Coronary artery (tissue), 2 donors: ENCODE data around the gene CCDC158.

Experiments used
- DNase-seq: peaks from one replicate; pipeline ENCODE4 v3.0.0-alpha.2; 2017; ENCODE audit warnings: low spot score
- H3K27ac ChIP-seq, 2 donors: fragments of 200-600 bp; sonication (generic); one replicate each; pipeline ENCODE4 v1.5.1; 2016 to 2019
- H3K4me3 ChIP-seq: fragments of 200-600 bp; sonication (generic); 2 replicates; pipeline ENCODE4 v1.5.1; 2016; ENCODE audit warnings: mild to moderate bottlenecking, moderate library complexity
- TF ChIP-seq, protein P1 (sequence below): fragments of 200-600 bp; sonication (generic); IDR thresholded peaks from one replicate; pipeline ENCODE4 v1.5.1; 2019; ENCODE audit warnings: antibody characterized with exemption

CCDC158 gene

DNA sequence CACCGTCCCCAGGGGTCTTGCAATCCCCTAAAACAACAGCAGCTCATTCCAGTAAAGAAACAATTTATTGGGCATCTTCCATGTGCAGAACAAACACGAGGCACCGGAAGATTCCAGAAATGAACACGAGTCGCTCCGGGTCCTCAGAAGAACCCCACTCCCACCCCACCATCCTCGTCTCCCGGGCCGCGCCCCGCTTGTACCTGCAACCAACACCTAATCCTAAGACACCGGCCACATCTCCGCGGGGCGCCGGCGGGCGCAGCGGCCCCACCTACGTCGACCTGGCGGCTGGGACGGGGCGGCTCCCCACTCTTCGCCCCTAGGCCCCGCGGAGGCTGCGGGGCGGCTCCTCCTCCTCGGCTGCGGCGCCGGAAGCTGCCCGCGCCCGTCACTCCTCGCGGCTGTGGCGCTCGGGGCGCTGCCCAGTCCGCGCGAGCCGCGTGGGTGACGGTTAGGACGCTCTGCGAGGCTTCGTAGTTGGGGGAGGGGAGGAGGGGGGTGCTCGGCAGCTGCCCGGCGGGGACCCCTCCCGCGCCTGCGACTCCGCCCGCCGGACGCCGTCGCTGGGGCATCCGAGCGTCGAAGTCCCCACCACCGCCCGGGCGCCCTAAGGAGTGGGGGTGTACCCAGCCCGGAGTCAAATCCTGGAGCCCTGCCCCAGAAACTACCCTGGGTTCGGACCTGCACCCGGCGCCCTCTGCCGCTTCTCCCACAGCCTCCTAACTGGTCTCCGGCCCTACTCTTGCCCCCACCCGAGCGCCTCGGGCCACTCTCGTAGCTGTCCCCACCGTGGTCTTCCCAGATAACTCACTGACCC lies at the start of gene CCDC158:
TSS of gene CCDC158 (minus strand) at position 380 of the 820 bp plus-strand sequence. CDS start 17,934 bp downstream, outside the sequence.
- TF ChIP-seq, protein P1, sequence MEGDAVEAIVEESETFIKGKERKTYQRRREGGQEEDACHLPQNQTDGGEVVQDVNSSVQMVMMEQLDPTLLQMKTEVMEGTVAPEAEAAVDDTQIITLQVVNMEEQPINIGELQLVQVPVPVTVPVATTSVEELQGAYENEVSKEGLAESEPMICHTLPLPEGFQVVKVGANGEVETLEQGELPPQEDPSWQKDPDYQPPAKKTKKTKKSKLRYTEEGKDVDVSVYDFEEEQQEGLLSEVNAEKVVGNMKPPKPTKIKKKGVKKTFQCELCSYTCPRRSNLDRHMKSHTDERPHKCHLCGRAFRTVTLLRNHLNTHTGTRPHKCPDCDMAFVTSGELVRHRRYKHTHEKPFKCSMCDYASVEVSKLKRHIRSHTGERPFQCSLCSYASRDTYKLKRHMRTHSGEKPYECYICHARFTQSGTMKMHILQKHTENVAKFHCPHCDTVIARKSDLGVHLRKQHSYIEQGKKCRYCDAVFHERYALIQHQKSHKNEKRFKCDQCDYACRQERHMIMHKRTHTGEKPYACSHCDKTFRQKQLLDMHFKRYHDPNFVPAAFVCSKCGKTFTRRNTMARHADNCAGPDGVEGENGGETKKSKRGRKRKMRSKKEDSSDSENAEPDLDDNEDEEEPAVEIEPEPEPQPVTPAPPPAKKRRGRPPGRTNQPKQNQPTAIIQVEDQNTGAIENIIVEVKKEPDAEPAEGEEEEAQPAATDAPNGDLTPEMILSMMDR: no peak
- peak within 1 kb of the TSS; percentile 54 to 56 for H3K27ac ChIP-seq
- H3K4me3 ChIP-seq: peak within 1 kb of the TSS; percentile 83
- DNase-seq: no peak

DNA sequence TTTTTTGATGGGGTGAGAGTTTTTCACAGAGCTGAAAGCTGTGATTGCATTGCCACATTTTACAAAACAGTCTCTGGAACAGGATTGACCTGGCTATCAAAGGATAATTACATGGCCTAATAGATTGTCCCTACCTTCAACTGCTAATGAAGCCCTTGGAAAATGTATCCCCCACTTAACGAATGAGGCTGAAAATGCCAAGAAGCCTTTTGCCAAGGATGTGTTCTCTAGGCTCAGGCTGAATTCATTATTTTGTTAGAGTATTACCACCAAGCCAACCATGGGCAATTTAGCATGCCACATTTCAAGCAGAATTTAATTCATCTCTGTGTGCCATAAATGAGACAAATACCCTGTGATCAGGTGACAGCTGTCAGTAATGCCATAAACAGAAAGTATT lies 49.6 kb upstream of the CCDC158 start:
- TF ChIP-seq, protein P1: no peak
- no peak for DNase-seq
- H3K4me3 ChIP-seq: no peak overlapping the region
- H3K27ac ChIP-seq: no peak overlapping the region

DNA sequence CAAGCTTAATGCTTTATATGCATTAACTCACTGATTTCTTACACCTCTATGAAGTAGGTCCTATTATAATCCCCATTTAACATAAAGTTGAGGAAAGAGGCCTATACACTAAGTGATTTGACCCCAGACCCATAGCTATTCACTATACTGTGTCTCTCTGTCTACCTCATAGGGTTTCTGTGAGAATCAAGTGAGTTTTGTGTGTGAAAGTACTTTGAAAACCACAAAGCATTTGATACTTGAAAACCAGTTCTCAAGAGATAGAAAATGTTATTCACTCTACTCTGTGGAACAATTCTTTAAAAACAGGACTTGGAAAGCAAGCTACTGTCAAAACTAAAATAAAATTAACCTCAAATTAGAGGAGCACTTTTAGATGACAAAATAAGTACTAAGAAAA lies 49.1 kb upstream of the CCDC158 start:
- TF ChIP-seq, protein P1: no peak
- Histone ChIP-seq H3K27ac (no peak overlapping the region), H3K4me3 (no peak overlapping the region)
- no peak for DNase-seq

DNA sequence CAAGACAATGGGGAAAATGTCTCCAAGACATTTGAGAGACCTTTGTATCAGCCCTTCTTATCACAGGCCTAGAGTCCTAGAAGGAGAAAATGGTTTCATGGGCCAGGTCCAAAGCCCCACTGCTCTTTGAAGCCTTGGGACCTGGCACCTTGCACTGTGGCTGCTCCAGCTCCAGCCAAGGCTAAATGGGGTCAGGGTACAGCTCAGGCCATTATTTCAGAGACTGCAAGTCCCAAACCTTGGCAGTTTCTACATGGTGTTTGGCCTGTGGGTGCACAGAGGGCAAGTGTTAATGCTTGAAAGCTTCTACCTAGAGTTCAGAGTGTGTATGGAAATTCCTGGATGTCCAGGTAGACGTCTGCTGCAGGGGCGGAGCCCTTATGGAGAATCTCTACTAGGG lies 42.6 kb upstream of the CCDC158 start:
- no peak overlapping the region for H3K4me3 ChIP-seq

DNA sequence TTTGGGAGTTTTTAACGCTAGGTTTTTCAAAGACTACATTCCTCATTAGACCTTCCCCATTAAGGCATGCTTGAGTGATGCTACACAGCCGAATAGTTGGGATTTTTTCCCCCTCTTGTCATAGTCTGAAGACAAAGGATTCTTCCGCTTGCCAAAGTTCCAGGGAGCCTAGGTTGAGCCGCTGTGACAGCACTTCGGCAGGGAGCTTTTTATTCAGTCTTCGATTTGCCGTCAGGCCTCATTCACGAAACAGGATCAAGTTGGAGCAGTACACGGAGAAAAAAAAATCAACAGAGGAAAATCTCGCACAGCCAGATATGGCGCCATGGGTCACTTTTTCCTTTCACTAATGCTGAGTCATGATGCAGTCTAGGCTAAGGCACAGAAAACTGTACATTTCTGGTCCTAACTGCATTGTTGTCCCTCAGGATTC lies 38.4 kb upstream of the CCDC158 start:
- peak overlapping the region; percentile 47 for H3K4me3 ChIP-seq
- H3K27ac ChIP-seq: peak overlapping the region; percentile 46 to 79
- DNase-seq: no peak
- TF ChIP-seq, protein P1: no peak

More for the DNA sequence above, 42.6 kb upstream of the CCDC158 start:
- TF ChIP-seq, protein P1: no peak
- no peak for DNase-seq
- H3K27ac ChIP-seq: no peak overlapping the region

DNA sequence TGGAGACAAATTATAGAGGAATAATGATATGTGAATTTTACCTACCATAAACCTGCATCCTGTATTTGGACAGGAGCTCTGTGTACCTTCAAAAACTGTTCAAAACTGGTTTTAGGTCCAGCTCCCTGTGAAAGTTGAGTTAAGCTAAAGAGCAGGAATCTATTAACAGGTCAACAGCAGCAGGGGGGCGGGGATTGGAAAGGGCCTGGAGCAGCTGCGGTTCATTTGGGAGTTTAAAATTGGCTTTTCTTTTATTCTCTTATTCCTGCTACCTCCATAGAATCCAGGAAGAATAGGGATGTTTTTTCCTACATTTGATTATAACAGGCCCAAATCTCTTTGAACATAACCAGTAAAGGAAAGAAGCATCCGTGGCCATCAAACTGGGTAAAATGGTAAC lies 37.9 kb upstream of the CCDC158 start:
- Histone ChIP-seq H3K4me3 (peak overlapping the region; percentile 47), H3K27ac (peak overlapping the region; percentile 46 to 79)
- TF ChIP-seq, protein P1: no peak
- DNase-seq: no peak

DNA sequence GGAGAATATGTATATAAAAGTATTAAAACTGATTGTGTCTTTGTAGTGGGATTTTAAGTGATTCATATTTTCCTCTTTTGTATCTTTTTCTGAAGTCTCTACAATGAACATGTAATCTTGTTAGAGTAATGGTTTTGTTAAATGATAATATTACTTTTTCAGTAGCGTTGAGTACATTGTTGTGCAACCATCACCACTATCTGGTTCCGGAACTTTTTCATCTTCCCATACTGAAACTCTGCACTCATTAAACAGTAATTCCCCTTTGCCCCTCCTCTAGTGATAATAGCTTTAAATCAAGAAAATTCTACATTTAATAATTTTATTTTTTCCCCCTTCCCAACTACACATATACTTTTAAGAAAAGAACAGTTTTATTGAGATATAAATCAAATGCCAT lies 37.4 kb upstream of the CCDC158 start:
- no peak overlapping the region for H3K27ac ChIP-seq
- TF ChIP-seq, protein P1: no peak
- no peak for DNase-seq
- H3K4me3 ChIP-seq: no peak overlapping the region
